Right renal pelvis (tissue), 4 donors: ENCODE measurements around the gene MALRD1. TPM values are rescaled to one million over a fixed set of nuclear protein-coding genes. Genes with fewer than 3 reads are reported as not detected.
A peak's percentile ranks its signal among the peaks of the same experiment; 100 is the strongest.

ENCODE experiments used
- DNase-seq, 4 donors: peaks; one replicate each; pipeline ENCODE4 v3.0.0-alpha.2; 2013; ENCODE audit warnings: low read depth in 4 of 4, low spot score in 3 of 4, missing footprints in 1 of 4
- polyA plus RNA-seq, 4 donors: library from polyadenylated mRNA; unstranded; fragments of 120-200 nt; gene quantifications; one replicate each; pipeline ENCODE4 v1.2.1, GENCODE V29; 2013; ENCODE audit not compliant: insufficient read length in 4 of 4

Gene MALRD1
- 1 to 10 TPM; 1.6 to 2.8 (median 2.4) TPM for polyA plus RNA-seq

- DNase-seq = no peak
Measured at GRCh38 chr10:19048489-19048888, at the start of gene MALRD1. Gene MALRD1, plus strand, starts transcription at chr10:19048801. Its CDS starts 138 bp downstream, at chr10:19048939.

- no peak for DNase-seq
Measured at GRCh38 chr10:19003341-19003740, 45.3 kb upstream of the MALRD1 start.

DNA sequence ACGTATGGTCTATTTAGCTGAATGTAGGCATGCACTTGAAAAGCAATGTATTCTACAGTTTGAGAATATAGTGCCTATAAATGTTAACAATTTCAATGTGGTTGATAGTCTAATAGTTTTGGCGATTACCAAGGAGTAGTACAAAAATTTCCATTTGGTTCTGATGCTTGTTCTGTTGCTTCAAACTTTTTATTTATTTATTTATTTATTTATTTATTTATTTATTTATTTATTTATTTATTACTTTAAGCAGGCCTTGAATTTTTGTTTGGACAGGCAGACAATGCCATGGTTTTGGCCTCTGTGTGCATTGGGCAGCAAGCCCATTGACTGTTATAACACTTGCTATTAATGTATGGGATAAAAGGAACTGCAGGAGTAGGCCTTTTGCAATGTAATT lies 36.5 kb upstream of the MALRD1 start:
- DNase-seq = no peak

GRCh38 chr10:19014034-19014433 lies 34.6 kb upstream of the MALRD1 start:
- no peak for DNase-seq

- DNase-seq = no peak
Measured at GRCh38 chr10:19014498-19014897, 34.1 kb upstream of the MALRD1 start.

DNA sequence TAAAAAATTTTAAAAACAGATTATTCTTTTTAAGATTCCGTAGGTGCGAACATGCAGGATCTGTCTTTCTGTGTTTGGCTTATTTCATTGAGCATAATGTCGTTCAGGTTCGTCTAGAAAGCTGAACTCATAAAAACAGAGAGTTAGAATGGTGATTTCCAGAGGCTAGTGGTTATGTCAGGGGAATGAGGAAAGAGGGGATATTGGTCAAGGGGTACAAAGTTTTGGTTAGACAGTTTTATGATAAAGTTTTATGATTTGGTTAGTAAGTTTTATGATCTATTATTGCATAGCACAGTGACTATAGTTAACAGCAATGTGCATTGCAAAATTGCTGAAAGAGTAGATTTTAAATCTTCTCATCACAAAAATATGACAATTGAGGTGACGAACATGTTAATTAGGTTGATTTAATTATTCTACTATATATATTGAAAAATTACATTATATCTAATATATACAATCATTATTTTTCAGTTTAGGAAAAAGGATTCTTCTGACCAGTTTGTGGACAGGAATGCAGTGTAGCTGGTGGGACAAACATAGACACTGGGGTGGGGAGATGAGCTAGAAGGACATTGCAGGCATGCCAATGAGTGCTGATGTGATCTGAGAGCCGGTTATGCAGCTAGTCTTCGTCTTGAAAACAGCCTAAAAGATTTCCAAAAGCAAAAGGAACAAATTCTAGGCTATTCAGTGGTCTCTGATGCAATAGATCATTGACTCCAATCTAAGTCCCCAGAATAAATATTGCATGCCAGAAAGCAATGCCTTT lies 31.3 kb upstream of the MALRD1 start:
- DNase-seq = no peak

- DNase-seq = no peak
Measured at GRCh38 chr10:19021162-19021561, 27.4 kb upstream of the MALRD1 start.

GRCh38 chr10:19024611-19025010 lies 24.0 kb upstream of the MALRD1 start:
- DNase-seq = no peak

DNA sequence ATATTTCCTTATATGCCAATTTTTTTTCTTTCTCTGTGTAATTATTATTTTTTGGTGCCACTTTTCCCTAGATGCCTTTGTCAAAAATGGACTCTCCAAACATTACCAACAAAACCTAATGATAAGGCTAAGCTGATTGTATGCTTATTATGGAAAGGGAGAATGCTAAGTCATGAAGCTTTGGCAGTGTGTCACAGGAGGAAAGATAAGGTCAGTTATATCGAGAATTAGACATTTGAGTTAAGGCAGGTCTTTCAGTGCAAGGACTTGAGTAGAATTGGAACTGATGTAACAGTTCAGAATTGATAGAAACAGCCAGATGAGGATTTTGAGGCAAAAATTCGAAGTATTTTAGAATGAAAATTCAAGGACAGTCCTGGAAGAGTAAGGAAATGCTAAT lies 16.8 kb upstream of the MALRD1 start:
- no peak for DNase-seq

- no peak for DNase-seq
Measured at GRCh38 chr10:19033741-19034140, 14.9 kb upstream of the MALRD1 start.

DNA sequence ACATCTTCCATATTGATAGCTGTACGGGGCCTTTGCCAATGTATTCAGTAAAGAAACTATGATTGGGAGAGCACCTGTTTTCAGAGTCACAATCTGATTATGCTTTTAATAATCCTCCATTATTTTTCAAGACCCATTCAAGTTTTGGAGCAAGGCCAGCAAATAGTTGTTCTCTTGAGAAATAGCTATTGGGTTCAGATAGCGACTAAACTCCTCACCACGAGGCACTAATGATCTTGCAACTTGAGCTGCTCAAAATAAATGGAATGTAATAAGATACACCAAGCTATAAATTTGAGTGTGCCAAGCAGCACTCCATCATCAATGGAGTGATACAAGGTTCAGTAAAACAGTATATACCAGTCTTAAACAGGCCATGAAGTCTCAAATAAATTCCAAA lies 7.4 kb upstream of the MALRD1 start:
- DNase-seq = no peak

- no peak for DNase-seq
Measured at GRCh38 chr10:19043431-19043830, 5.2 kb upstream of the MALRD1 start.

- no peak for DNase-seq
Measured at GRCh38 chr10:19046679-19047078, 1.9 kb upstream of the MALRD1 start.

GRCh38 chr10:19048891-19049290 lies 290 bp downstream of the MALRD1 start:
- DNase-seq = peak in 1 of 4 donors; percentile 2

- DNase-seq = no peak
Measured at GRCh38 chr10:19049567-19049966, 966 bp downstream of the MALRD1 start.

DNA sequence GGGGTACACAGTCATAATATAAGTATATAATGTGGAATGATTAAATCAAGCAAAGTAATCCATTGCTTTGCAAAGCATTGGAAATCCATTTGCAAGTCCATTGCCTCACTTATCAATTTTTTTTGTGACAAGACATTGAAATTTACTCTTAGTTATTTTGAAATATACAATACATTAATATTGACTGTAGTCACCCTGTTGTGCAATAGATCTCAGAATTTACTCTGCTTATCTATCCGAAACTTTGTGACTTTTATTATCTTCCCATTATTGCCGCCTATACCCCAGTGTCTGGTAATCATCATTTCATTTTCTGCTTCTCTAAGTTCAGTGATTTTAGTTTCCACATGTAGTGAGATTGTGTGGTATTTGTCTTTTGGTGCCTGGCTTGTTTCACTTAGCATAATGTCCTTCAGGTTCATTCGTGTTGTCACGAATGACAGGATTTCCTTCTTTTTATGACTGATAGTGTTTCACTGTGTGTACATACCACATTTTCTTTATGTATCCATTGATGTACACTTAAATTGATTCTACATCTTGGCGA lies 5.8 kb downstream of the MALRD1 start:
- no peak for DNase-seq

DNA sequence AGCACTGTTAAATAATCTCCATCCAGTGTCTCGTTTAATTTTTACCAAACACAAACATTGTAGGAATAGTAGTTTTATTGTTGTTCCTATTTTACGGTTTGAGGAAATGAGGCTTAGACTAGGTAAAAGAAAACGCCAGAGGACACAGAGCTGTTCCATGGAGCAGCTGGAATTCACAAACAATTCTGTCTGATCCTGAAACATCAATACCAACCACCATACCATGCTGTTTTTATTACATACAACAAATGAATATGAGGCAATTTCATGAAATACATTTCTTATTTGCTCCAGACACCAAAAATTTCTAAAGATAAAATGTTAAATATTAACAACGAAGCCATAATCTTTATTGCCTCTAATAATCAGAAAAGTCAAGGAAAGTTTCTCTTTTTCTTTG lies 9.4 kb downstream of the MALRD1 start:
- no peak for DNase-seq

DNA sequence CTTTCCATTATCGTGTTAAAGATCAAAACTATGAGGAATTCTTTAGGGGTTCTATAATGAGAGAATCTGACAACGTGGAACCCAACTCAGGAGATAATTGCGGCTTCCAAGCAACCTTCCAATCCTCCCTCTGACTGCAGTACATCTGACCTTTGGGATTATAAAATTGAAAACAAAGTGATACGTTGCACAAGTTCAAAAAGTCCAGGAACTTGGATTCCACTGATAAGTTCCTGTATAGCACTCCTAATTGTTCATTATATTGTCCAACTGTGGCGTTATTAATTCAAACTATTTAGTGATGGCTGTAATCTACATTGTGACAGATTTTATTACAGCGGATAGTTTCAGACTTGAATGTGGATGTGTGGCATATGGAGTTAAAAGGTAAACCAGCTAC lies 15.4 kb downstream of the MALRD1 start:
- no peak for DNase-seq

- DNase-seq = no peak
Measured at GRCh38 chr10:19071946-19072345, 23.3 kb downstream of the MALRD1 start.

- no peak for DNase-seq
Measured at GRCh38 chr10:19077276-19077675, 28.7 kb downstream of the MALRD1 start.

GRCh38 chr10:19096501-19097073 lies 48.0 kb downstream of the MALRD1 start:
- no peak for DNase-seq

- DNase-seq = no peak
Measured at GRCh38 chr10:19097151-19097550, 48.5 kb downstream of the MALRD1 start.
